ENCODE data around the gene SMARCD2.
"Not testable (repeated sequence)": the region's sequence is repeated elsewhere in the genome, so short reads cannot be mapped to it uniquely, and the experiment has no call there.

Gene SMARCD2

DNA sequence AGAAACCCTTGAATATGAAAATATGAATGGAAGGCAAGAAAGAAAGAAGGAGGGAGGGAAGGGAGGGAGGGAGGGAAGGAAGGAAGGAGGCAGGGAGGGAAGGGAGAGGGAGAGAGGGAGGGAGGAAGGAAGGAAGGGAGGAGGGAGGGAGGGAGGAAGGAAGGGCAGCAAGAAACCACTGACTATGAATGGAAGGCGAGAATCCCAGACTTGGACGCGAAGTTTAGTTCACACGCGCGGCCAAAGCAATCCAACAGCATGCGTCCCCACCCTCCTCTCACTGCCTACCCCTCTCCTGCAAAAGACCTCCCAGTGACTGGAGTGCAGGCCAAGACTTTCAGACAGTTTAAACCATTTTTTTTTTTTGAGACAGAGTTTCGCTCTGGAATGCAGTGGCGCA lies 7.9 kb upstream of the SMARCD2 start:
- DNase-seq (ENCODE audit: low read depth): no peak

DNA sequence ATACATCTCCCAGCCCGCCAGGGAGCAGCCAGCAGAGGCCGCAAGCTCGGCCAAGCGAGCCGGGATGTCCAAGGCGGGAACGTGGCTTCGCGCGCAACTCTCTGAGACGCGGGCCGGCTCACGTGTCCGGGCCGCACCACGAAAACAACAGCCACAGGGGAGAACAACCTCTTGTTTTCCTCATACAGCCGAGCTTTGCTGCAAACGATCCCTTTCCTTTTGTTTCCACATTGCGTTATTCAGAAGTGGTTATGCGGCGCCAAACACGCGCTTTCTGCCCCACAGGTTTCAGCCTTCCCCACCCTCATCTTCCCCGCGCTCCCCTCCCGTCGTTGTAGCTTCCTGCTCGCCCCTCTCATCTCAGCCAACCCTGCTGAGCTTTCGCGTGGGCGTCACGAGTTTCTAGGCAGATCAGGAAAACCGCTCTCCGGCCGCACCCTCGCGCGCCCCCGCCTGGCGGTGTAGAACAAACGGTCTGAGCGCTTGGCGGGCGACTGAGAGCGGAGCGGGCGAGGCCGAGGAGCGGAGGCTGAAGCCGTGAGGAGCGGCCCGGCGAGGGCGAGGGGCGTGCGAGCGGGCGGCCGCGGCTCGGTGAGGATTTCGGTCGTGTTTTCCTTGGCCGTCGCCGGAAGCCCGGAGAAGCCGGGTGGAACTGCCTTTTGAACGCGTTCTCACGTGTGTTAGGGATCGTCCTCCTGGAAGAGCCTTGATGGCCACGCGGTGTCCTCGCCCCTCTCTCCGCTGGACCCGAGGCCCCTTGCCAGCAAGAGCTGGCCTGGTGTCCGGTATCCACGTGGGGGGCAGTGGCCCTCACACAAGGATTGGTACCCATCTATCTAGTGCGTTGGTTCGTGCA lies 6.6 kb upstream of the SMARCD2 start:
- DNase-seq (ENCODE audit: low read depth): peak; percentile 92

DNA sequence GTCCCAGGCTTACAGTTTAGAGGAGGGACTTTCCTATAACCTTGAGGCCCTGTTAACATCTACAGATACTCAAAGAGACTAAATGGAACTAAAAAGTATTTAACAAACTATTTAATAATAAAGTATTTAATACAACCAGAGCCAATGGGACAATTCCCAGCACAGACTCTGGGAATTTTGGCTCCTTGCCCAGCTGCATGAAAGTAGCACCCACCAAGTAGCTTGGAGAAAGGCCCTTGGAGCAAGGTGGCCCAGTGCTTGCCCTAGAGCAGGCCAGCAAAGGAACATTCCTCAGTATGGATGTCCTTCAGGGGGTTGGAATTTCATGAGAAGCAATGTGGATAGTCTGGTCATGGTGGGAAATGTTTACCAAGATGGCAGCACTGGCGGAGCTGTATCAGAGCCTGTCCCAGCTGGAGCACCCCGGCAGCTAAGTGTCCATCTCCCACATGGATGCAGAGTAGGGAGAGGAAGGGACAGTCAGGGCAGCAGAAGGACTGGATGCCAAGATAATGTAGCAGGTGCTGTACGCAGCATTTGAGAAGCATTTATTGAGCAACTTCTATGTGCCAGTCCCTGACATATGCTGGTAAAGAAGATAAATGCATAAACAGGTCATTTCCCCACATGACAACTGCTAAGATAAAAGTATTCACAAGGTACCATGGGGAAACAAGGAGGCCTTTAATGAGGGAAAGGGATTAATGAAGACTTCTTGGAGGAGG lies 5.2 kb upstream of the SMARCD2 start:
- DNase-seq (ENCODE audit: low read depth): no peak

DNA sequence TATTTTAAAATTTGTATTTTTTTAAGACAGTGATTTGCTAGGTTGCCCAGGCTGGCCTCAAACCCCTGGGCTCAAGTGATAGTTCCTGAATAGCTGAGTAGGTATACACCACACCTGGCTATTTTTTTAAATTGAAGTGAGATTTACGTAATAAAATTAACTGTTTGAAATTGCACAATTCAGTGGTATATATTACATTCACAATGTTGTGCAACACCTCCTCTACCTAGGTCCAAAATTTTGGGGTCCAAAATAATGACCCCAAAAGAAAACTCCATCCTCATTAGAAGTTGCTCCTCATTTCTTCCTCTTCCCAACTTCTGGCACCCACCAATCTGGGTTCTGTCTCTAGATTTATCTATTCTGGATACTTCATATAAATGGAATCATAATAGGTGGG lies 3.0 kb upstream of the SMARCD2 start:
- no peak for DNase-seq (ENCODE audit: low read depth)

DNA sequence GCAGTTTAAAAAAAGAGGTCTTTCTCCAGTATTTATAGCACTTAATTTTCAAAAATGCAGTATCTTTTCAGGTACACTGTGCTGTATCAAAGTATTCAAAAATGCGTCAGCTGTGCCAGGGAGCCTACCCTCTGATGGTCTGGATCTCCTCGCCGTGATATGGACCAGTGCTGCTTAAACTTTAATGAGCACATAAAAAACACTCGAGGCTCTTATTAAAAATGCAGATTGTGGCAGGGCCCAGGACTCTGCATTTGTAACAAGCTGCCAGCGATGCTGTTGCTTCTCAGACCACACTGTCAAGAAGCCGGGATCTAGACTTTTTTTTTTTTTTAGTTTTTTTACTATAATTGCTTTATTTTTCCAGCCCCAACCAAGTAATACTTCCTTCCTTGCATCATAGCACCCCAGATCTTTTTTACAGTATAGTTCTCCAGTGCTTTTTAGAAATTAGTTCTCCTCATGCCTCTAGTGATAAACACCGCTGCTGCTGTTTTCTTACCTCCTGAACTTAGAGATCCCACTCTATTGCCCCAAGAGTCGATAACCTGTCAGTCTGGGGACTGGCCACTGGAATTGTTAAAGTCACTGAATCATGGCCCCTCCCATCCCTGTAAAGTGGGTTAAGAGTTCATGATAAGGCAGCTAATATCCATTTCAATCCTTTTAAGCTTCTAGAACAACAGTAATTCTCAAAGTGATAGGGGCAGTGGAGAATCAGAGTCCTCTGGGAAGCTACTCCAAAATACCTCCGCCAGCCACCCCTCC lies 1.6 kb upstream of the SMARCD2 start:
- DNase-seq (ENCODE audit: low read depth): no peak

DNA sequence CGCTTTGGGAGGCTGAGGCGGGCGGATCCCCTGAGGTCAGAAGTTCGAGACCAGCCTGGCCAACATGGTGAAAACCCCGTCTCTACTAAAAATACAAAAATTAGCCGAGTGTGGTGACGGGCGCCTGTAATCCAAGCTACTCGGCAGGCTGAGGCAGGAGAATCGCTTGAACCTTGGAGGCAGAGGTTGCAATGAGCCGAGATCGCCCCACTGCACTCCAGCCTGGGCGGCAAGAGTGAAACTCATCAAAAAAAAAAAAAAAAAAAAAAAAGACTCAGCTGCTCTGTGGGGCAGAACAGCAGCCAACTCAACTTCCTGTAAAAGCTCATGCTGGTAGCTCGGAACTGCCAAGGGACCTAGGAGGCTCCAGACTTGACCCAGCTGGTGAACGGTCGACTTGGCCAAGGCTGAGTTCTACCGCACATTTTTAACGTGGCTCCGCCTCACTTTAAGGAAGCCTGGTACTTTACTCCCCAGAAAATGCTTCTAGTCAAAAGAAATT lies 953 bp upstream of the SMARCD2 start:
- not testable (repeated sequence) for DNase-seq (ENCODE audit: low read depth)

DNA sequence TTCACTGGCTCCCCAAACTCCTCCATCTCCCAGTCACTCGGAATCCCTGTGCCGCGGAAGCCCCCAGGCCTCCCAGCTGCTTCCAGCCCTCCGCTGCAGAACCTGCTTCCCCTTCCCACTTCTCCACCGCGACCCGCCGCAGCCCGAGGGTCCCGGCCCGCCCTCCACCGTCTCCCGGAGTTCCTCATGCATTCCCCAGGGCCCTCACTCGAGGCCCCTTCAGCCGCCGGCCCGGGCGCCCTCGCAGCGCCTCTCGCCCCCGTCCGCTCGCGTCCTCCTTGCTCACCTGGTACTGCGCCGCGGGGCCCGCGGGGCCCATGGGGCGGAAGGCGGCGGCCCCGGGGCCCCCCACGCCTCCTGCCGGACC lies 329 bp downstream of the SMARCD2 start:
- DNase-seq (ENCODE audit: low read depth): no peak

DNA sequence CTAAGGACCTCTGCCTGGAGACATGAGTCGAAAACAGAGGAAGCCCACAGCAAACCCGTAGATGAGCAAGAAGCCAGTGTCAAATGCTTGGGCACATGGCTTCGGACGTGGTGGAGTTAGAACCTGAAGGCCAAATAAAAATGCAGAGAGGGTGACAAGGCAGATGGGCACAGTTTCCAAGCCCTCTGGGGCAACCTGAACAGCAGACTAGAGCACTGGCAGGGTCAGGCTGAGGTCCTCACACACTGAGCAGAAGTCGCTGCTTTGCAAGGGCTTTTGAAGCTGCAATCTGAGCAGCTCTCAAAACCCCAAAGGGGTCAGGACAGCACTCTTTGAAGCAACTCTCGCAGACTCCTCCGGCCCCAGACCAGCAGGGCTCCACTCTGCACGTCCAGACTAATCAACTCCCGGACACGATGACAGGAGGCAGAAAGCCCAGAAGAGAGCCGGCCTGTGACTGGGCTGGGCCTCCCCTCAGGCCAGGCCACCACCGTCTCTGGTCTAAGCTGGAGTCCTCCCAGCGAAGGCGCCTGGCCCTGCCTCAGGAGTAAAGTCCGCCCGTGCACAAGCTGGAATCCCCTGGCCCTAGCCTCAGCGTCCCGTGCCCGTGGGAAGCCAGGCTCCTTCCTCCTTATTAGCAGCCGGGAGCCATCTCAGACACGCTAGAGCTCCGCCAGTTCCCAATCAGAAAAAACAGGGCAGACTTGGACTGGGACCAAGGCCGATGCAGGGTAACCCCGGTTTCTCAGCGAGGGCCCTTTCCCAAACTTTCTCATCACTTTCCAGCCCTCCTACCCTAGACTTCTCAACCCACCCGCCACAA lies 924 bp downstream of the SMARCD2 start:
- DNase-seq (ENCODE audit: low read depth): no peak

DNA sequence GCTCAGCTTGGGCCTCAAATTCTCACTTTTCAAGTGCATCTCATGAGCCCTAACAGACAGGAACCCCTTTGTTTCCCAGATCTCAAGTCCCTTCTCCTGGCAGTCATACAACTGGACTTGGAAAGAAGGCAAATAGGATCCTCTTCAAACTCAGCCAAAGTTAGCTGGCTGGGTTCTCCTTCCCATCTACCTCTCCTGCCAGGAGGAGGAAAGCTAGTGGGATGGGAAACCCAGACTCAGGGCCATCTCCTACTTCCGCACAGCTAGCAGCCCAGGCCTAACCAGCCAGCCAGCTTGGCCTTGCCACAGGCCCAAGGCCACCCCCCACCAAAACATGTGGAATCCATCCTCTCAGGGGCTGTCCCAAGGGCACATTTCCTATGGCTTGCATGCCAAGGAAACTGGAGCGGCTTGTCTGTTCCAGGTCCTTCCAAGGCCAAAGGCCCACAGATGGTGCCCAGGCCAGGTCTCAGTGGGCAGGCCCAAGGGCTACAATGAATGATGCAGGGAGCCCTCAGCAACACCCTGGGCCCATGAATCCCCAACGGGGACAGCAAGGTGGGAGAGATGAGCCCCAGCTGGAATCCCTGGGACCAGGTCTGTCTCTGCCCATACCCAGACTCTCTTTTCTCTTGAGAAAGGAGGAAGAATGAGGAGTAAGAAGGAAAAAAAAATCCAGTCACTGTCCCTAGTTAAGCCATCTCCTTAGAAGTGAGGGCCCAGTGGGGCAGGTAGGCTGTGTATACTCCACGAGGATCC lies 1.7 kb downstream of the SMARCD2 start:
- no peak for DNase-seq (ENCODE audit: low read depth)

DNA sequence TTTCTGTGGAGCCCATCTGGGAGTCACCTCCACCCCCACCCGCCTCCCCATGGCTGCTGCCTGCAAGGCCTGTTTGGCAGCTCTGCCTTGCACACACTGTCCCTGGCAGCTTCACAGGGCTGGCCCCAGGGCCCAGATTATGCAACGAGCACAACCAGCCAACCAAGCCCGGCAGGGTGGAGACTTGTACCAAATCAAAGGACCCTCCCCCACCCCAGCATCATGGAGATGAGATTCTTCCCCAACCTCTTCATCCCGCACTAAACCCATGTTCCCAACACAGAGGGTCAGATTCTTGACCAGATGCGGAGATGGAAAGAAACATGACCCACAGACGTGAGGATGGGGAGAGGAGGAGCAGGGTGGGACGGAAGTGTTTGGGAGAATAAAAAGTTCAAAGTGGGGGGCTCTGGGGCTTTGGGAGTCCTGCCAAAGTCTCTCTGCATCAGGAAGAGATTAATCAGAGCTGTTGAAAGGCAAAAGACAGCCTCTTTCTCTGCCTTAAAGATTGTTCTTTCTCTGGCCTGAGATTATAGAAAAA lies 3.8 kb downstream of the SMARCD2 start:
- DNase-seq (ENCODE audit: low read depth): no peak

DNA sequence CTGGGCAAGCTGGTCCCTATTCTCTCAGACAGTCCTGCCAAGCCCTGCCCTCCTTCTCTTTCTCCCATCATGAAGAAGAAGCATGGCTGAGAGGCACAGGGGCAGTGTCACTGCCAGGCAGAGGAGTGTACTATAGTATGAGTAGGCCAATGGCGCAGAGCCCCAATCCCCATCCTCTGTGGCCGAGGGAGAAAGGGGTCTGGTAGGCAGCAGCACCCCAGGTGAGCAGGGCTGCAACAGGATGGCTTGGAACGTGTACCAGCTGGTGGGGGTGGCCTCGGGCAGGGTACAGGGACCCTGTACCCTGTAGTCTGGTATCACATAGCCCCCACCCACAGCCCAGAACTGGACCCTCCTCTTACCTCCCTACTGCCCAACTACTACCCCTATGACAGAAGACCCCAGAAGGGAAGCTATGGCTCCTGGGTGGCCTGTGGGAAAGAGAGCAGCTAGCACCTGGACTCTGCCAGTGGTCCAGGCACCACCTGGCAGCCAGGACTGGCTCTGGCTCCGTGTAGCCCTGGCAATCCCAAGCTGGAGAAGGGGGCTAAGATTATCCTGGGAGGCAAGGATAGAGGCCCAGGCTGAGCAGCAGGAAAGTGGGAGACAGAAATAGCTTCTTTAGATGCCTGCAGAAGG lies 4.4 kb downstream of the SMARCD2 start:
- no peak for DNase-seq (ENCODE audit: low read depth)

DNA sequence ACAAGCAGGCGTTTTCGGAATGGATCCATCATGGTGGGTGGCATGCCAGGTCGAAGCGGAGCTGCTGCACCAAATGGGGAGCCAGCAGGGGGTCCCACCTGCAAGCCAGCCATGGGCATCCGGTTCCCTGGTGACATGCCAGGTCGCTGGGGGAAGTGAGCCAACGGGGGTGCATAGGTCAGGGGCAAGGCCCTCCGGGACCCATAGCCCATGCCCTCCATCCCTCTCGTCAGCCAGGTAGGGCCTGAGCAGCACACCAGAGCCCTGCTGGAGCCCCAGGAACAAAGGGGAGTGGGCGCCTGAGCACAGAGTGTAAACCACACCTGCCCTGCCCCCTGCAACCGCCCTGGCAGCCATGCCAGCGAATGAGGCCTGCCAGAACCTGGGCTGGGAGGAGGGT lies 5.0 kb downstream of the SMARCD2 start:
- no peak for DNase-seq (ENCODE audit: low read depth)

DNA sequence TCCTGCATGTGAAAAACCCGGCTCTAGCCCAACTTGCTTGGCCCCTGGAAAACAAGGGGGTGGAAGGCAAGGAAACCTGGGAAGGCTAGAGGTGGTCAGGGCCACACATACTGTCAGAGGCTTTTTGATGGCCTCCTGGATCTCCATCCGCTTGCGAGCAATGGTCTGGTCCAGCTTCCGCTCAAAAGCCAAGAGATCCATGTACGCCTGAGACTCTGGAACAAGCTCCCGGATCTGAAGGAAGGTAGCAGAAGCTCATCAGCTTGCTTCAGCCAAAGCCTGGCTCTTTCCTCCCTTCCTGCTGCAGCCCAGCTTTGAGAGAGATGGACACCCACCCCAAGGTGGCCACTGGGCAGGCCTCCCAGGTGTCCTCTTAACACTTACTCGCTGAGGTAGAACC lies 5.7 kb downstream of the SMARCD2 start:
- no peak for DNase-seq (ENCODE audit: low read depth)

DNA sequence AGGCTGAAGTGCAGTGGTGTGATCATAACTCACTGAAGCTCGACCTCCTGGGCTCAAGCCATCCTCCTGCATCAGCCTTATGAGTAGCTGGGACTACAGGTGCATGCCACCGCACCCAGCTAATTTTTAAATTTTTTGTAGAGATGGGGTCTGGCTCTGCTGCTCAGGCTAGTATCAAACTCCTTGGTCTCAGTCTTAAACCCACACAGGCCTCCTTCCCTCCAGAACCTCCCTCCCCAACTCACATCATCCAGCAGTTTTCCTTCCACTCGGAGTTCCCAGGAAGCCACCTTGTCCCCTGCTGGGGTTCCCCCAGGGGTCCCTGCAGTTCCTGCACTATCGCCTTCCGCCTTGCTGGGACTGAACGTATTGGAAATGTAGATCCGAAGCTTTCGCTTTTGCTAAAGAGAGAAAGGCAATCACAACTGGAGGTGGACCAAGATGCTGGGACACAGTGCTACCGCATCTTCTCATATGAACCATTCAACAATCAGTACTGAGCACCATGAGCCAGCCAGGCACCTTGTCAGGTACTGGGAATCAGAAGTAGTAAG lies 7.2 kb downstream of the SMARCD2 start:
- DNase-seq (ENCODE audit: low read depth): no peak

DNA sequence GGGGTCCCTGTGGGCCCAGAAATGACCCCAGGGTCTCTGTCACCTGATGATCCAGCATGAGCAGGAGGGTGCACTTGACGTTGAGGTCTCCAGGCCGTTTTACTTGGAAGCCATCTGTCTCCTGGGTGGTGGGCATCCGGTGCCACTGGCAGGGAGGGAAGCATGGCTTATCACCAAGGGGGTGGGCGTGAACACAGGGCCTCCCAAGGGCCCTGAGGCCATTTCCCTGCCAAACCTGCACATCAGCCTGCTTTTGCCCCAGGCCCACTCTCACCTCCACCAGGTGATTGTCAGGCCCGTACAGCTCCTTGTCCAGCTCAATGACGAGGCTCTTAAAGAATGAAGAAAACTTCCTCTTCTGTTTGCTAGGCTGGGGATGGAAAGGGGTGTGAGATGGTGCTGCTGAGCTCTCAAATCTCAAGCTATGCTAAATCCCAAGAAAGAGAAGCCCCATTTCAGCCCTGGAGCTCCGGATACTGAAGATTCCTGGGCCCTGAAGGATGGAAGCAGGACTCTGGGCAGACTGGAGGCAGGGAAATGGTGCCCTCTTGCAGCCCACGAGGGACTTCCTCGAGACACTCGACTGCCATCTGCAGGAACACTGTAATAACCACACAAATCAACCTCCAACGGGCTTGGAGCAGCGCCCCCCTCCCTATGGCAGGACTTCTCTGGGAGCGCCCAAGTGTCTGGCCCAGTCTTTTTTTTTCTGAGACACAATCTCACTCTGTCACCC lies 7.9 kb downstream of the SMARCD2 start:
- no peak for DNase-seq (ENCODE audit: low read depth)

DNA sequence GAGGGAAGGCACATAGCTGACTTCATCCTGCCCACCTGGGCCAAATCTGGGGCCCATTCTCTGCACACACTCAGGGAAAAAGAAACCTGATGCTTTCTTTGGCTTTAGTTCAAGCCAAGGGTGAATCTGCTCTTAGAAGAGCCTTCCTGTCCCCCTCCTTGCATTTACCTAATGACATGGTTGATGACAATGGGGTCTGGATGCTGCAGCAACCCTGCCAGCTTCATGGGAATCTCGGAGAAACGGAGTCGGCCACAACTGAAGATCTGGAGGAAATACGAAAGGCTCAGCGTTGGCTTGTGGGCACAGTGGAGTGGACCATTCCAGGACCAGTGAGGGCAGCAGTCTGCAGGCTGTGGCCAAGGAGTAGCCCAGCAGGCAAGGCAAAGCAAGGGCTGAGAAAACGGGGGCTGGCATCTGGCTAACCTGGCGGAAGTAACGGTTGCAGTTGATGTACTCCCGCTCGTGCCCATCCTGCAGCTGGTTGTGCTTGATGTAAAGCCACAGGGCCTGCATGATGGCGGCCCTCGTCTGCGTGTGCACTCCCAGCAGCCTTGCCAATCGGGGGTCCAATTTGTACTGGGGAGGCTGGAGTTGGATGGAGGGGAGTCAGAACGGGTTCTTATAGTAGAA lies 8.6 kb downstream of the SMARCD2 start:
- DNase-seq (ENCODE audit: low read depth): no peak

DNA sequence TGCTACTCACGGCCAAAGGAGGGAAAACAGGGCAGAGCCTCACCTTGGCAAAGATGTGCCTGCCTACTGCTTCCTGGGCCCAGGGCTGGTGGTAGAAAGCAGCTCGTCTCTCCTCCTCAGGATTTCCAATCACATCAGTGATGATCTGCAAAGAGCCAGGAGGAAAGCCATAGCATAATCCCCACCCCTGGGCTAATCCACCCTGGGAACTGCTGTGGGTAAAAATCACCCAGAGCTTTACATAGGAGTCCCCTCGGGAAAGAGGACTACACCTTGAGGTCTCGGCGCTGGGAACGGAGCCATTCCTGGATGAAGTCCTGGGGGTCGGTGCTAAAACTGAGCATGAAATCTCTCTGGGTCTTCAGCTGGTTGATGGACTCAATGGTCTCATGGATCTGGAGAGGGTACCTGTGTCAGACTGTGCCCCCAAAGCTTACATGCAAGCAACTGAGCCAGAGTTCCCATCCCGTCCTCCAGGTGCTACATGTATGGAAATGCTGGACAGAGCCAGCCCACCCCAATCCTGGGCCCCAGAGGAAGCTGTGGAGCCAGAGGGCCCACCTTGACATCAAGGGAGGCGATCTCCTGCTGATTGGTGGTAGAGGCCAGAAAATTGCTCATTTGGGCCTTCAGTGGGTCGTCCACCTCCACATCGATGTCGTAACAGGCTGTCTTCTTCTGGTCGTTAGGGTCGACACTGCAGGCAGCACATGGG lies 9.3 kb downstream of the SMARCD2 start:
- no peak for DNase-seq (ENCODE audit: low read depth)

DNA sequence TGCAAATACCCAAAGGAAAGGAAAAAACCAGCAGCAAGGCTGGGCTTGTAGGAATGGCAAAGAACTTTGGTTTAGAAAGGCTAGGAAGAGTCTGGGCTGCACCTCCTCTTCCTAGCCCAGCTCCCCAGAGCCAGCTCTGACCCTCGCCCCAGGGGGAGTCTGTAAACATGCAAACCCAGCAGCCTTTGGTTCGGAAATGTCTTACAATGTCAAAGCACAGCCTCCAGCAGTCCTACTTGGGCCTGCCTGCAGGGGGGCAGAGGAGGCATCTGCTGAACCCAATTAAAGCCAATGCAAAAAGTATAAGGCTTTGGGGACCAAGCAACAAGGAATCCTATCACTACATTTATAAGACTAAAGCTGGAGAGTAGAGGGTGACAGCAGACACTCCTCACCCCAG lies 10.0 kb downstream of the SMARCD2 start:
- DNase-seq (ENCODE audit: low read depth): no peak
